HEK293T (cell line): ENCODE results near the gene TRIOBP.

ENCODE experiments used
- ARNT ChIP-seq: fragments of 450-650 bp; IDR thresholded peaks from 2 replicates; pipeline ENCODE4 v1.6.1; 2017; ENCODE audit warnings: mild to moderate bottlenecking
- BHLHE40 ChIP-seq: fragments of 450-650 bp; IDR thresholded peaks from 2 replicates; pipeline ENCODE4 v1.6.1; 2016; ENCODE audit warnings: mild to moderate bottlenecking, moderate library complexity, borderline replicate concordance
- CTBP1 ChIP-seq: fragments of 450-650 bp; IDR thresholded peaks from 2 replicates; pipeline ENCODE4 v1.6.1; 2016; ENCODE audit warnings: borderline replicate concordance
- ELF4 ChIP-seq: fragments of 450-650 bp; IDR thresholded peaks from 2 replicates; pipeline ENCODE4 v1.6.1; 2017; ENCODE audit warnings: antibody characterized with exemption
- FOXA1 ChIP-seq: fragments of 450-650 bp; IDR thresholded peaks from 2 replicates; pipeline ENCODE4 v1.6.1; 2016; ENCODE audit warnings: mild to moderate bottlenecking
- FOXK2 ChIP-seq: fragments of 450-650 bp; IDR thresholded peaks from 2 replicates; pipeline ENCODE4 v1.6.1; 2016; ENCODE audit warnings: mild to moderate bottlenecking
- FOXM1 ChIP-seq: fragments of 450-650 bp; IDR thresholded peaks from 2 replicates; pipeline ENCODE4 v1.6.1; 2017; ENCODE audit warnings: mild to moderate bottlenecking, borderline replicate concordance
- HDGF ChIP-seq: fragments of 450-650 bp; IDR thresholded peaks from 2 replicates; pipeline ENCODE4 v1.6.1; 2017; ENCODE audit warnings: antibody characterized with exemption, borderline replicate concordance
- LEF1 ChIP-seq: fragments of 450-650 bp; IDR thresholded peaks from 2 replicates; pipeline ENCODE4 v1.6.1; 2017; ENCODE audit warnings: mild to moderate bottlenecking, borderline replicate concordance
- SP1 ChIP-seq: fragments of 450-650 bp; IDR thresholded peaks from 2 replicates; pipeline ENCODE4 v1.6.1; 2017
- SUZ12 ChIP-seq: fragments of 450-650 bp; IDR thresholded peaks from 2 replicates; pipeline ENCODE4 v1.6.1; 2016; ENCODE audit warnings: mild to moderate bottlenecking
- TARDBP ChIP-seq: fragments of 450-650 bp; IDR thresholded peaks from 2 replicates; pipeline ENCODE4 v1.6.1; 2016
- ZNF384 ChIP-seq: fragments of 450-650 bp; IDR thresholded peaks from 2 replicates; pipeline ENCODE4 v1.6.1; 2016
- TF ChIP-seq, protein P1 (sequence below): fragments of 450-650 bp; IDR thresholded peaks from 2 replicates; pipeline ENCODE4 v1.6.1; 2016

DNA sequence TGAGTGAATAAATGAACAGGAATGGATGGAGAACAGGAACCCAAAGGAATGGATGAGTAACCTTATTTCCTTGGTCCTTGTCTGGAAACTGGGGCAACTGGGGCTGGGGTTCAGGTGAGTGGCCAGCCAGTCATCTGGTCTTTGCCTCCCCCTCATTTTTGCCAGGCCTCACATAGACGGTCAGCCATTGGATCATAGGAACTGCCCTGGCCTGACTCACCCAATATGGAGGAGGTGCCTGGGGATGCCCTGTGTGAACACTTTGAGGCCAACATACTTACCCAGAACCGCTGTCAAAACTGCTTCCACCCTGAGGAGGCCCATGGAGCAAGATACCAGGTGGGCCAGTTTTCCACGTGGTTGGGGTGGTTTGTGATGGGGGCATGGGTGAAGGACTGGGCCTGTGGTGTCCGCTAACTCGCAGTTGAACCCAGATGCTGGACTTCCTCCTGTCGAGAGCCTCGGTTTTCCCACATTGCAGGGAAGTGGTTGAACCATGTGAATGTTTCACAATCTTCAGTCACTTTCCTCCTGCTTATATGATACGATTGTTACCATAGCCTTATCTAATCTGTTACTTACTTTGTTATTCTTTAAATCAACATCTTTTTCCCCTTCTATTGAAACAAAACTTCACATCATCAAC, 4.4 kb downstream of the TRIOBP start:
- TF ChIP-seq FOXA1 (no peak), HDGF (no peak), FOXM1 (no peak), FOXK2 (no peak), TARDBP (no peak), ELF4 (no peak), BHLHE40 (no peak), SP1 (no peak), SUZ12 (no peak), ARNT (no peak), CTBP1 (no peak), ZNF384 (no peak), LEF1 (no peak)
- TF ChIP-seq, protein P1, sequence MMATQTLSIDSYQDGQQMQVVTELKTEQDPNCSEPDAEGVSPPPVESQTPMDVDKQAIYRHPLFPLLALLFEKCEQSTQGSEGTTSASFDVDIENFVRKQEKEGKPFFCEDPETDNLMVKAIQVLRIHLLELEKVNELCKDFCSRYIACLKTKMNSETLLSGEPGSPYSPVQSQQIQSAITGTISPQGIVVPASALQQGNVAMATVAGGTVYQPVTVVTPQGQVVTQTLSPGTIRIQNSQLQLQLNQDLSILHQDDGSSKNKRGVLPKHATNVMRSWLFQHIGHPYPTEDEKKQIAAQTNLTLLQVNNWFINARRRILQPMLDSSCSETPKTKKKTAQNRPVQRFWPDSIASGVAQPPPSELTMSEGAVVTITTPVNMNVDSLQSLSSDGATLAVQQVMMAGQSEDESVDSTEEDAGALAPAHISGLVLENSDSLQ: no peak
